Left ventricle myocardium inferior (tissue), 1 donor: ENCODE results near the gene GON7. TPM values are rescaled to one million over a fixed set of nuclear protein-coding genes. Genes with fewer than 3 reads are reported as not detected.
A peak's percentile ranks its signal among the peaks of the same experiment; 100 is the strongest.
"Not testable (repeated sequence)": the region's sequence is repeated elsewhere in the genome, so short reads cannot be mapped to it uniquely, and the experiment has no call there.

ENCODE experiments used
- DNase-seq: peaks from one replicate; pipeline ENCODE4 v3.0.0-alpha.2; 2020
- H3K27ac ChIP-seq: fragments of 200-600 bp; replicated peaks from 2 replicates; pipeline ENCODE4 v1.8.0; 2021
- H3K27me3 ChIP-seq: fragments of 200-600 bp; 2 replicates; pipeline ENCODE4 v1.8.0; 2021; ENCODE audit warnings: low read depth
- H3K36me3 ChIP-seq: fragments of 200-600 bp; 2 replicates; pipeline ENCODE4 v1.8.0; 2021
- H3K4me1 ChIP-seq: fragments of 200-600 bp; 2 replicates; pipeline ENCODE4 v1.8.0; 2021
- H3K4me3 ChIP-seq: fragments of 200-600 bp; 2 replicates; pipeline ENCODE4 v1.8.0; 2021; ENCODE audit warnings: mild to moderate bottlenecking, moderate library complexity
- H3K9me3 ChIP-seq: fragments of 200-600 bp; replicated peaks from 2 replicates; pipeline ENCODE4 v1.8.0; 2021
- intact Hi-C: fragments of 100-400 bp; cut with micrococcal nuclease; formaldehyde crosslinking; loops from one replicate; pipeline ENCODE4 v1.11.0; 2022
- total RNA-seq: library from RNA; stranded (reverse); fragmentation: NEBNext Ultra II Directional; extraction: Animal tissue kit (Norgen Biotek cat#: 25700); gene quantifications from one replicate; pipeline ENCODE4 v1.2.1, GENCODE V29; 2021
- TF ChIP-seq, protein P1 (sequence below): fragments of 200-600 bp; IDR thresholded peaks from 2 replicates; pipeline ENCODE4 v1.8.0; 2021; ENCODE audit warnings: antibody characterized with exemption, mild to moderate bottlenecking, borderline replicate concordance
- donor health status: DM: no; HTN: yes; CAD: no; lungs with severe emphysema.

GON7 gene
- total RNA-seq, 1 donor from 2014 or later = 19.0 TPM

DNA sequence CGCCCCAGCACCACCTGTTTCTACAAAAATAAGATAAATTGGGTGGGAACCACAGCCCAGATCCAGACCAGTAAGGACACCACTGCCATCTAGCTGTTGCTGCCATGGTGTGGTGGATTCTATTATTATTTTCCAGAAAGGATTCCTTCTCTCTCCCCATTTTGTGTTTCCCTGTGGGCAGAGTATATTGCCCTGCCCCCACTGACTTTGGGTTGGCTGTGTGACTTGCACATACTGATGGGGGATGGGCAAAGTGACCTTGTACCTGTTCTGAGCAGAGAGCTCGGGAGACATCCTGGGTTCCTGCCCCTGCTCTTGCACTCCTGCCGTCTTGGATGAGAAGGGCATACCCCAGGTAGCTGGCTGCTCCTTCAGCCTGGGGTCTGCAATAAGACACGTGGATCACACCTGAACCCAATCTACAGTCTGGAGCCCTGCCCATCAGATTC is 46.5 kb downstream of the GON7 start:
- Histone ChIP-seq H3K27ac (no peak overlapping the region), H3K9me3 (no peaks in the 10 kb centered on the region), H3K4me3 (no peak overlapping the region), H3K36me3 (no peaks in the 10 kb centered on the region), H3K4me1 (no peaks in the 10 kb centered on the region), H3K27me3 (no peaks in the 10 kb centered on the region)
- DNase-seq = no peak
- TF ChIP-seq, protein P1, sequence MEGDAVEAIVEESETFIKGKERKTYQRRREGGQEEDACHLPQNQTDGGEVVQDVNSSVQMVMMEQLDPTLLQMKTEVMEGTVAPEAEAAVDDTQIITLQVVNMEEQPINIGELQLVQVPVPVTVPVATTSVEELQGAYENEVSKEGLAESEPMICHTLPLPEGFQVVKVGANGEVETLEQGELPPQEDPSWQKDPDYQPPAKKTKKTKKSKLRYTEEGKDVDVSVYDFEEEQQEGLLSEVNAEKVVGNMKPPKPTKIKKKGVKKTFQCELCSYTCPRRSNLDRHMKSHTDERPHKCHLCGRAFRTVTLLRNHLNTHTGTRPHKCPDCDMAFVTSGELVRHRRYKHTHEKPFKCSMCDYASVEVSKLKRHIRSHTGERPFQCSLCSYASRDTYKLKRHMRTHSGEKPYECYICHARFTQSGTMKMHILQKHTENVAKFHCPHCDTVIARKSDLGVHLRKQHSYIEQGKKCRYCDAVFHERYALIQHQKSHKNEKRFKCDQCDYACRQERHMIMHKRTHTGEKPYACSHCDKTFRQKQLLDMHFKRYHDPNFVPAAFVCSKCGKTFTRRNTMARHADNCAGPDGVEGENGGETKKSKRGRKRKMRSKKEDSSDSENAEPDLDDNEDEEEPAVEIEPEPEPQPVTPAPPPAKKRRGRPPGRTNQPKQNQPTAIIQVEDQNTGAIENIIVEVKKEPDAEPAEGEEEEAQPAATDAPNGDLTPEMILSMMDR = peak; percentile 49
- intact Hi-C loops = no loop called here

DNA sequence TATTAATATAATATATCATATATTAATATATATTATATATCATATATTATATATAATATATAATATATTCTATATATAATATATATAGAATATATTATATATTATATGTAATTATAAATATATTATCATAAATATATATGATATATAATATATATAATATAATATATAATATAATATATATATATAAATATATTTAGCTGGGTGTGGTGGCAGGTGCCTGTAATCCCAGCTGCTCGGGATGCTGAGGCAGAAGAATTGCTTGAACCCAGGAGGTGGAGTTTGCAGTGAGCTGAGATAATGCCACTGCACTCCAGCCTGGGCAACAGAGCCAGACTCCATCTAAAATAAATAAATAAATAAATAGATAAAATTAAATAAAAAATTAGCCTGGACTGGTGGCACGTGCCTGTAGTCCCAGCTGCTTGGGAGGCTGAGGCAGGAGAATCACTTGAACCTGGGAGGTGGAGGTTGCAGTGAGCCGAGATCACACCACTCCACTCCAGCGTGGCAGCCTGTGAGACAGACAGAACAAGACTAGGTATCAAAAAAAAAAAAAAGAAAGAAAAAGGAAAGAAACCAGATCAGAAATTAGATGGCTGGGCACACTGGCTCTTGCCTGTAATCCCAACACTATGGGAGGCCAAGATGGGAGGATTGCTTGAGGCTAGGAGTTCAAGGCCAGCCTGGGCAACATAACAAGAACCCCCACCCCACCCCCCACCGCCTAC is 47.1 kb downstream of the GON7 start:
- H3K27ac ChIP-seq, H3K9me3 ChIP-seq, H3K4me1 ChIP-seq, H3K27me3 ChIP-seq, H3K4me3 ChIP-seq, DNase-seq, H3K36me3 ChIP-seq, intact Hi-C loops: not testable (repeated sequence)

DNA sequence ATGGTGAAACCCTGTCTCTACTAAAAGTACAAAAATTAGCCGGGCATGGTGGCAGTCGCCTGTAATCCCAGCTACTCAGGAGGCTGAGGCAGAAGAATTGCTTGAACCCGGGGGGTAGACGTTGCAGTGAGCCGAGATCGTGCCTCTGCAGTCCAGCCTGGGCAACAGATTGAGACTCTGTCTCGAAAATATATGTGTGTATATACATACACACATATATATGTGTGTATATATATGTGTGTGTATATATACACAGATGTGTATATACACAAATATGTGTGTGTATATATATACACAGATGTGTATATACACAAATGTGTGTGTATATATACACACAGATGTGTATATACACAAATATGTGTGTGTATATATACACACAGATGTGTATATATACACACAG is 48.5 kb downstream of the GON7 start:
- intact Hi-C loops, H3K36me3 ChIP-seq, H3K27me3 ChIP-seq, DNase-seq, H3K27ac ChIP-seq, H3K4me1 ChIP-seq, H3K4me3 ChIP-seq, H3K9me3 ChIP-seq: not testable (repeated sequence)

DNA sequence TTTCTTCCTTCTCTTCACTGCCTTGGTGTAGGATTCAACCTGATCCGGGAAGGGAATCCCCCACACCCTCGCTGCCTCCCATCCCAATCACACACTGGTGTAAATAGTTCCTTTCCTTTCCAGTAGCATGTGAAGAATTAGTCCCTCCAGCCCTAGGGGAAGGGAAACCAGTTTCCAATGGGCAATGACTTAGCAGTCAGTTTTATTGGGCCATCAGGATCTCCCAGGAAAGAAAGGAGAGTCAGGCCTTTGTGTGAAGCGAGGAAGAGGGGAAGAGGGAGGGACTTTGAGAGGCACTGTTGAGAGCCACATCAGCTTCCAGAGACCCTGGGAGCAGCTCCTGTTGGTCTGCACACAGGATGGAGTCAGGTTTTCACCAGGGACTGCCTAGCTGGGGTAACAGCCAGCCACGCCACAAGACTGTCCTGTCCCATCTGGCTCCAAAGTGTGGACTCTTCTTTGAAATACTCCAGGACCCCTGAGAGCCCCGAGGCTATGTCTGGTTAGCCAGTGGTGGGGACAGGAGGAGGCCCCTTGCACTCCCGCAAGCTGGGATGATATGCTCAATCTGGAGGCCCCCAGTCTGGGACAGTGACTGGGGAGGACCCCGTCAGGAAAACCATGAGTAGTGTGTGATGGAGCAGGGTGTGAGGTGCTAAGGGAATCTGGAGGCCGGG is 50.0 kb downstream of the GON7 start:
- TF ChIP-seq, protein P1 = no peak
- H3K4me3 ChIP-seq = no peak overlapping the region
- H3K9me3 ChIP-seq = no peaks in the 10 kb centered on the region
- no peak for DNase-seq
- H3K27ac ChIP-seq = no peak overlapping the region
- intact Hi-C loops = no loop called here
- H3K27me3 ChIP-seq = no peaks in the 10 kb centered on the region
- H3K4me1 ChIP-seq = no peaks in the 10 kb centered on the region
- H3K36me3 ChIP-seq = no peaks in the 10 kb centered on the region

DNA sequence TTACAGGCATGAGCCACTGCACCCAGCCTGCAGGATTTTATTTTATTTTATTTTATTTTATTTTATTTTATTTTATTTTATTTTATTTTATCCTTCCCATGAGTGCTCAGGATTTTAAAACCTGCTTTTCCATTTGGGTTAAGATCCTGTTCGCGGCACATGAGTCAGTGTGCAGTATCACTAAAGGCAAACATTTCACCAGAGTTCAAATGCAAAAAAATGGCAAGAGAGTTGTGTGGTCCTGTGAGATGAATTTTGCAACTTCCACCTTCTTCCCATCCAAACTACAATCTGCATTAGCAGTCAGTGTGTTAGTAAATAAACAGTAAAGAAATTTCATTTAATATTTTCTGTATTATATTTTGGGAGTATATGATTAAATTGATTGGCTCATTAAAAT is 51.2 kb downstream of the GON7 start:
- H3K27me3 ChIP-seq = no peaks in the 10 kb centered on the region
- H3K27ac ChIP-seq = no peak overlapping the region
- H3K4me3 ChIP-seq = no peak overlapping the region
- no peaks in the 10 kb centered on the region for H3K36me3 ChIP-seq
- intact Hi-C loops = no loop called here
- TF ChIP-seq, protein P1 = no peak
- no peak for DNase-seq
- no peaks in the 10 kb centered on the region for H3K4me1 ChIP-seq
- H3K9me3 ChIP-seq = no peaks in the 10 kb centered on the region

DNA sequence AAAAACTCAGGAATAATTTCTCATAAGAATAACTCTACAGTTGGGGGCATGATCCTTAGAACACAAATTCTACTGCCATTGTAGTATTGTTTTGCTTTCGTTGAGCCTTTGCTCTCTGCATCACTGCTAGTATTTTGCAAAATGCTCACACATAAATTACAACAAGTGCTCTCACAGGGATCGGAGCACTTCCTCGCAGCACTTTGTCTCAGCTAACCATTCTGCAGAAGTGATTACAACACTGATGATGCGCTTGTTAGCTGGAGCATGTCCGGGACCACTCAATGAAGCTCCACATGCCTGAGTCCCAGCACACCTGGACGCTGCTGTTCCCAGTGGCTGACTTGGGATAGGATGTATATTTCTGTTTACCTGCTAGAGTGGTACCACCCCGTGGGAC is 53.7 kb downstream of the GON7 start:
- no peaks in the 10 kb centered on the region for H3K27me3 ChIP-seq
- no peaks in the 10 kb centered on the region for H3K4me1 ChIP-seq
- no peak for DNase-seq
- H3K4me3 ChIP-seq = no peak overlapping the region
- no peaks in the 10 kb centered on the region for H3K9me3 ChIP-seq
- TF ChIP-seq, protein P1 = no peak
- no peaks in the 10 kb centered on the region for H3K36me3 ChIP-seq
- intact Hi-C loops = no loop called here
- no peak overlapping the region for H3K27ac ChIP-seq

Other genes starting within 250 kb of the GON7 start
- 112 TPM for gene ITPK1, start 91.1 kb downstream of the GON7 start, total RNA-seq
- 61.1 TPM for gene MOAP1, start 22.2 kb downstream of the GON7 start, total RNA-seq
- gene LYSET, start 21.7 kb downstream of the GON7 start, total RNA-seq = 24.4 TPM
- 18.3 TPM for gene UBR7, start 191 bp upstream of the GON7 start, total RNA-seq
- gene BTBD7, start 126.0 kb upstream of the GON7 start, total RNA-seq = 20.2 TPM
- 1.3 TPM for gene COX8C, start 140.1 kb upstream of the GON7 start, total RNA-seq
- 0.25 TPM for gene UNC79, start 223.9 kb upstream of the GON7 start, total RNA-seq